Thyroid gland (tissue), 4 donors: ENCODE data around the gene ZCCHC17.

Source experiments
- CTCF ChIP-seq, 6 experiments: fragments of 200-600 bp in 3 of 6; fragments of 450-650 bp in 3 of 6; sonication (generic) in 3 of 6; IDR thresholded peaks; one replicate each; pipeline ENCODE4 v1.5.1; 2016 to 2019; ENCODE audit warnings: antibody characterized with exemption in 6 of 6, mild to moderate bottlenecking in 2 of 6, inconsistent platforms in 1 of 6, moderate library complexity in 1 of 6
- POLR2A ChIP-seq, 2 donors: fragments of 450-650 bp; IDR thresholded peaks; one replicate each; pipeline ENCODE4 v1.6.1; 2017; ENCODE audit warnings: antibody characterized with exemption in 2 of 2, mild to moderate bottlenecking in 2 of 2, moderate library complexity in 1 of 2

- no peak for TF ChIP-seq CTCF (IDR thresholded peaks at IDR 0.05)
- TF ChIP-seq POLR2A (IDR thresholded peaks at IDR 0.05): no peak
Observed at GRCh38 chr1:31300193-31300592, 3.4 kb downstream of the ZCCHC17 start.
